GM18498 (cell line): ENCODE data around the gene MPV17L2.

ENCODE experiments used
- ATAC-seq: cut with Tn5 transposase; IDR thresholded peaks from one replicate; pipeline ENCODE4 v1.9.1; 2021; ENCODE audit warnings: mild to moderate bottlenecking, moderate library complexity; ENCODE audit not compliant: unreplicated experiment

MPV17L2 gene

DNA sequence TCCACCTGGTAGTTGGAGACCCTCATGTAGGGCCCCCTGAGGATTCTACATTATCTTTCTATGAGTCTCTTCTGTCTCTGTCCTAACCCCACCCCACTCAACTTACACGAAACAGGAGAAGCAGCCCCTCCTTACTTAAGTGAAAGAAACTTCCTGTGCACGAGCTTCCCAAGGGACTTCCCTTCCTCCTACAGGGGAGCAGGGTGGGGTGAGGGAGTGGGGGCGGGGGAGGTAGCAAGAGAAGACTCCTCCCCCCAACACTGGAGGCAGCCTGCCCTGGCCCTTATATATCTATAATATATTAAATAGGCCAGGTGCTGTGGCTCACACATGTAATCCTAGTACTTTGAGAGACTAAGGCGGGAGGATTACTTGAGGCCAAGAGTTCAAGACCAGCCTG, 38.8 kb downstream of the MPV17L2 start:
- ATAC-seq: no peak

DNA sequence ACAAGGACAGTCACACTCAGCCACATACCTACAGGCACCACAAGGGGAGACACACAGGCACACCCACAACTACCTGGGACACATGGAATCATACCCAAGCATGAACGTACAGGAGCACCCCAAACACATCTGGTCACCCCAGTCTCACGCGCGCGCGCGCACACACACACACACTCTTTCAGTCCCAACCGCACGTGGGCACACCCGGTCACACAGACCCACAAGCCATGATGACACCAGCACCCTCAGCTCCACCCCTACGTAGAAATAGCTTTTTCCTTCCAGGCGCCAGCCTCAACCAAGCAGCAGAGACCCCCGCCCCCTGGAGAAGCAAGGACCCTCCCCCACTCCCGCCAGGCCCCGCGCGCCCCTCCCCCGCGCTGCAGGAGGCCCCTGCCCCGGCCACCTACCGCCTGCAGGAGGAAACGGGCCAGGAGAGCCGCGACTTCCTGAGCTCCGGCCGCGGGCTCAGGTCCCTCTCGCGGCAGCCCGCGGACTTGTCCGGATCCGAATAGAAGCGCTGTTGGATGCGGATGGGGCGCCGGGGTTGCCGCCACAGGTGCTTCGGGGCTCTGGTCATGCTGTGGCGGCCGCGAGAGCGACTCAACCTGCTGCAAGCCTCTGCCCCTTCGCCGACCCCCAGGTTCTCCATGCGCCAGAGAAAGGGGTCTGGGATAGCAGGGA, 39.7 kb downstream of the MPV17L2 start:
- ATAC-seq: no peak

DNA sequence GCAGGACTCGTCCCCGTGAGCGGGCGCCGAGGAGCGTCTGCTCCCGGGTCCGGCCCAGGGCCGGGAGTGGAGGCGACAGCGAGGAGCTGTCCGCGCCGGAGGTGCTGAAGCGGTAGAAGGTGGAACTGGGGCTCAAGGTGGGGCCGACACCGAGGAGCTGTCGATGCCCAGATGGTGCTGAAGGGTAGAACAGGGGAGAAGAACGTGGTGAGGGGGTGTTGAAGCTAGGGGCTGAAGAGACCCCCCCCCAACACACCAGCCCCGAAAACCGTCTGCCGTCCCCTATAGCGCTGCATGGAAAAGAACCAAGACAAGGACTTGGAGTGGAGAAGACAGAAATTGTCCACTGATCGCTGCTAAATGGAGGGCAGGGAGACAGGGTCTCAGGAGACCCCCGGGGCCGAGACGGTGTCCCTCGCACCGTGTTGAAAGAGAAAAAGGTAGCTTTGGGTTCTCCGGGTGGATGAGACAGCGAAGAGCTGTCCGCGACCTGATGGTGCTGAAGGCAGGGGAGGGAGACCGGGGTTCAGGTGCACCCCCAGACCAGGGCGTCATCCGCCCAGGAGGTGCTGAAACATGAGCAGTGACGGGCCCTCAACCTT, 40.3 kb downstream of the MPV17L2 start:
- no peak for ATAC-seq

DNA sequence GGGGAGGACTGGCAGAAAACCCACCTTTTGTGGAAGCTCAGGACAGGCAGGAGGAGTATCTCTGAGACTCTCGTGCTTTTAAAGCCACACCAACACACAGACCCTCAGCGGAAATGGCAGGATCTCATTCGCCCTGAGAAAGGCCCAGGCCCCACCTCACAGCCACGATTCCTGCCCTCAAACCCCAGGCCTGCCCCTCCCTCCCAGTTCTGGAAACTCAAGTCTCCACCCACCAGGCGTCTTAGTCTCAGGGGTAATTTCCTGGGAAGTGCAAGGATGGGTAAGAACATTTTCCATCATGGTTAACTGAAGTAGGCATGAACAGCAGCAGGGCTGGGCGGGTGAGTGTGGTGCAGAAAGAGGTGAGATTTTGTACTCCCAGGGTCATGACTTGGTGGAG, 41.2 kb downstream of the MPV17L2 start:
- no peak for ATAC-seq

DNA sequence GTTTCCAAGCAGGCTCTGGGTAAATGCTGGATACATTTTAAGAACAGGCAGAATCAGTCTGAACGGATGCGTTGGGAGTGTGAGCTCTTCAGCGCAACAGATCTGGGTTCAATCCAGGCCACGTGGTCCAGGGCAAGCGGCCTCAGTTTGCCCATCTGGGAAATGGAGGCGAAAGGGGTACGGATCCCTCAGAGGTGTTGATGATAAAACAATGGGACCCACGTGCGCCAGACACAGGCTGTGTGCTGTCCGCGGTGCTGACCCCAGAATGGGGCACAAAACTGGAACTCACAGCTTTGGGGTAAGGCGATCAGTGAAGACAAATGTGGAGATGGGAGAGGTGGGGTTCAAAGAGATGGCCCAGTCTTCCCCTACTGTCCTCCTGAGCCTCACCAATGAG, 46.3 kb downstream of the MPV17L2 start:
- ATAC-seq: no peak

DNA sequence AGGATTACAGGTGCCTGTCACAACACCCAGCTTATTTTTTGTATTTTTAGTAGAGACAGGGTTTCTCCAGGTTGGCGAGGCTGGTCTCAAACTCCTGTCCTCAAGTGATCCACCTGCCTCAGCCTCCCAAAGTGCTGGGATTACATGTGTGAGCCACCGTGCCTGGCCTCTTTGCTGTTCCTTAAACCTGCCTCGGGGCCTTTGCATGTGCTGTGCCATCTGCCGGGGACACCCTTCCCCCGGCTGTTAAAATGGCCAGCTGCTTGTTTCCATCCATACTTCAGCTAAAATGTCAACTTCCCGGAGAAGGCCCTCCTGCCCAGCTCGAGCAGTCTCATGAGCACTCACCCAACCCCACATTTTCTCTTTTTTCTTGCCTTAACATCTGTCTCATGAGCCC, 52.3 kb downstream of the MPV17L2 start:
- ATAC-seq: no peak
